B cell (primary cell): ENCODE measurements around the gene ASIP.

Source experiments
- EZH2 ChIP-seq: IDR thresholded peaks from 2 replicates; pipeline ENCODE4 v1.6.1; 2012; ENCODE audit warnings: borderline replicate concordance, low read depth, mild to moderate bottlenecking, moderate library complexity, low read length; ENCODE audit not compliant: insufficient read depth, poor library complexity, severe bottlenecking
- TF ChIP-seq, protein P1 (sequence below): fragments of 200-600 bp; IDR thresholded peaks from one replicate; pipeline ENCODE4 v1.8.0; 2022; ENCODE audit warnings: antibody characterized with exemption, mild to moderate bottlenecking

DNA sequence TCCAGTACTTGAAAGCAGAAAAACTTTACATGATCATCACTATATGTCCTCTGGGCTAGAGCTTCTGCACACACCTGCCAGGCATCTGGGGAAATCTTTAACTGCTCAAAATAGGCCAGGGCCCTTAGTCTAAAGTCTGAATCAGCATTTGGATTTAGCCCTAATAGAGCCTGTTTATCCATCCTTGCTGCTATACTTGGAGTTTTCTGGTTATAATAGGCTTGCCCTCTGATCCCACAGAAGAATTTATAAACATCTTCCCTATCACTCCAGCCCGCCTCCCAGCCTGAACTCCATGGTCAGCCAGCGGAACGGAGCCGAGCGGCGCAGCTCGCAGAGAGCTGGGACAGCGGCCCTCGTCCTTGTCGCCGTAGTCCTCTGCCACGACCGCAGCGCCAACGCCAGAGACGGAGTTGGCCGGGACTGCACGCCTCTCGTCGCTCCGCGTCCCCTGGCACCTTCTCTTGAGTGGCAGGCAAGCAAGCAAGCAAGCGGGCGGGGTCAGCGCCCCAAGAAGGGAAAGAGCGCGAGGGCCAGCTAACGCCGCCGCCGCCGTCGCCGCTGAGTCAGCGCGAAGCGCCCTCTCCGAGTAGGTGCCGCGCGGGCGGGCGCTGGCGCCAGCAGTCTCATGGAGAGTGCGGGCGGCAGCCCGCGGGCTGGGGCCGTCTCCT is 25.4 kb upstream of the ASIP start:
- TF ChIP-seq, protein P1, sequence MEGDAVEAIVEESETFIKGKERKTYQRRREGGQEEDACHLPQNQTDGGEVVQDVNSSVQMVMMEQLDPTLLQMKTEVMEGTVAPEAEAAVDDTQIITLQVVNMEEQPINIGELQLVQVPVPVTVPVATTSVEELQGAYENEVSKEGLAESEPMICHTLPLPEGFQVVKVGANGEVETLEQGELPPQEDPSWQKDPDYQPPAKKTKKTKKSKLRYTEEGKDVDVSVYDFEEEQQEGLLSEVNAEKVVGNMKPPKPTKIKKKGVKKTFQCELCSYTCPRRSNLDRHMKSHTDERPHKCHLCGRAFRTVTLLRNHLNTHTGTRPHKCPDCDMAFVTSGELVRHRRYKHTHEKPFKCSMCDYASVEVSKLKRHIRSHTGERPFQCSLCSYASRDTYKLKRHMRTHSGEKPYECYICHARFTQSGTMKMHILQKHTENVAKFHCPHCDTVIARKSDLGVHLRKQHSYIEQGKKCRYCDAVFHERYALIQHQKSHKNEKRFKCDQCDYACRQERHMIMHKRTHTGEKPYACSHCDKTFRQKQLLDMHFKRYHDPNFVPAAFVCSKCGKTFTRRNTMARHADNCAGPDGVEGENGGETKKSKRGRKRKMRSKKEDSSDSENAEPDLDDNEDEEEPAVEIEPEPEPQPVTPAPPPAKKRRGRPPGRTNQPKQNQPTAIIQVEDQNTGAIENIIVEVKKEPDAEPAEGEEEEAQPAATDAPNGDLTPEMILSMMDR, result no peak
- no peak for TF ChIP-seq EZH2
